ENCODE measurements around the gene CPNE4. TPM values are rescaled to one million over a fixed set of nuclear protein-coding genes. Genes with fewer than 3 reads are reported as not detected.
"Not testable (repeated sequence)": the region's sequence is repeated elsewhere in the genome, so short reads cannot be mapped to it uniquely, and the experiment has no call there.

Gene CPNE4
- total RNA-seq, 1 donor from 2014 or later: not detected

- H3K9me3 Mint-ChIP-seq: no peaks in the 10 kb centered on the region
- no peak overlapping the region for H3K27ac Mint-ChIP-seq
- DNase-seq: no peak
- no peaks in the 10 kb centered on the region for H3K4me1 Mint-ChIP-seq
- H3K4me3 Mint-ChIP-seq: no peak overlapping the region
- no peaks in the 10 kb centered on the region for H3K27me3 Mint-ChIP-seq
- intact Hi-C loops (cut with micrococcal nuclease): no loop called here
- H3K36me3 Mint-ChIP-seq (ENCODE audit: low read depth): no peaks in the 10 kb centered on the region
These were observed 130.8 kb downstream of the CPNE4 start for GRCh38 chr3:131903988-131904415.

DNA sequence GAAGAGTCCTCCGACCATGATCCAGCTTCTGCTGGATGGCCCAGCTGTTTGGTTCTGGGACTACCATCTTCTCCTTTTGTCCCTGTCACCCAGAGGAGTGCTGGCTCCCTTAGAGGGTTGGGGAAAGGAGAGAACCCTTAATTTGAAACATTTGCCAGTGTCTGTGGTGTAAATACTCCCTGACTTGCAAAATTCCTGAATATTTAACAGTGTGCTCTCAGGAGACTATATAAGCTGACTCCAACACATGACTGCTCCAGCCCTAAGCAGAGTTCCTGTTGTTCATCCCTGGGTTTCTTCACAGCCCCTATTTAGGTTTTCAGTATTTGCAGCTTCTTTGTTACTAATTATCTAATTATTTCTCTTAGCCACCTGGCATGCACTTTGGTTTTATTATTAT is 133.1 kb downstream of the CPNE4 start:
- Mint-ChIP-seq H3K36me3 (ENCODE audit: low read depth) (no peaks in the 10 kb centered on the region), H3K27ac (no peak overlapping the region), H3K4me1 (no peaks in the 10 kb centered on the region), H3K4me3 (no peak overlapping the region), H3K27me3 (no peaks in the 10 kb centered on the region), H3K9me3 (no peaks in the 10 kb centered on the region)
- no peak for DNase-seq
- intact Hi-C loops (cut with micrococcal nuclease): no loop called here

- no peak overlapping the region for H3K4me3 Mint-ChIP-seq
- H3K9me3 Mint-ChIP-seq: no peaks in the 10 kb centered on the region
- intact Hi-C loops (cut with micrococcal nuclease): no loop called here
- H3K27me3 Mint-ChIP-seq: no peaks in the 10 kb centered on the region
- no peaks in the 10 kb centered on the region for H3K36me3 Mint-ChIP-seq (ENCODE audit: low read depth)
- no peak for DNase-seq
- H3K4me1 Mint-ChIP-seq: no peaks in the 10 kb centered on the region
- H3K27ac Mint-ChIP-seq: no peak overlapping the region
These were observed 133.9 kb downstream of the CPNE4 start for GRCh38 chr3:131900891-131901290.

DNA sequence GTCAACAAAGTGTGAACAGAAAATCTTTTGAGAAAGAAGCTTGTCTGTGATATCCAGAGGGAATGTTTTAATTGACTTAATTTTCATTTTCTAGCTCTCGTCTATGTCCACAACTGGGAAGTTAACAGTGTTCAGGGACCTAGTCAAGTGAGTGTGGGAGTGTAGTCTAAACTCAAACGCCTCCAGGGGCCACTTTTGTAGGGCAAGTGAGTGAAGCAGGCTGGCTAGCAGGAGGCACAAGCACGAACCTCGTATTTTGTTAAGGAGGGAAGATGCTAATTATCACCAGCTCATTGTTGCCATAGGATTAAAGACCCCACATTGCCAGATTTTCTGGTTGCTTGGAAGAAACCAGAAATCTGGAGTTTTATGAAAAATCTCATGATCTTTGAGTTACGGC is 135.8 kb downstream of the CPNE4 start:
- intact Hi-C loops (cut with micrococcal nuclease): no loop called here
- Mint-ChIP-seq H3K4me3 (no peak overlapping the region), H3K27me3 (no peaks in the 10 kb centered on the region), H3K36me3 (ENCODE audit: low read depth) (no peaks in the 10 kb centered on the region), H3K27ac (no peak overlapping the region), H3K9me3 (no peaks in the 10 kb centered on the region), H3K4me1 (no peaks in the 10 kb centered on the region)
- no peak for DNase-seq

- intact Hi-C loops (cut with micrococcal nuclease): no loop called here
- Mint-ChIP-seq H3K4me3 (no peak overlapping the region), H3K27me3 (no peaks in the 10 kb centered on the region), H3K4me1 (no peaks in the 10 kb centered on the region), H3K27ac (no peak overlapping the region), H3K36me3 (ENCODE audit: low read depth) (no peaks in the 10 kb centered on the region), H3K9me3 (no peaks in the 10 kb centered on the region)
- no peak for DNase-seq
These were observed 136.5 kb downstream of the CPNE4 start for GRCh38 chr3:131898346-131898745.

DNA sequence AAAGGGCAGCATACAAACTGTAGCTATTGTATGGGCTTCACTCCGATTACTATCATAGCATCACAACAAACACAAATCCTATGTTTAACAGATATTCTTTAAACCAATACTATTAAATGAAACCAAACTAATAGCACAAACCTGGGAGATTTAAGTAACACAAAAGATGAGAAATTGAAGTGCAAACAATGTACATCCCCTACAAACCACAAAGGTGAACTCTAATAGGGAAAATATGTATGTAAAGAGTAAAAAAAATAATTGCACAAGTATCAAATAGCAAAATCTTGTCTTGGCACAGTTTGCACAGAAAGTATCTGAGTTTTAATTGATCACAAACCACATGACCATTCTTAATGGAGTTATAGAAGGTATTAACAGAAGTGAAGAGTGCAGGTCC is 138.5 kb downstream of the CPNE4 start:
- Mint-ChIP-seq H3K36me3 (ENCODE audit: low read depth) (no peaks in the 10 kb centered on the region), H3K9me3 (no peaks in the 10 kb centered on the region), H3K27me3 (no peaks in the 10 kb centered on the region), H3K4me1 (no peaks in the 10 kb centered on the region), H3K4me3 (no peak overlapping the region), H3K27ac (no peak overlapping the region)
- intact Hi-C loops (cut with micrococcal nuclease): no loop called here
- DNase-seq: no peak

DNA sequence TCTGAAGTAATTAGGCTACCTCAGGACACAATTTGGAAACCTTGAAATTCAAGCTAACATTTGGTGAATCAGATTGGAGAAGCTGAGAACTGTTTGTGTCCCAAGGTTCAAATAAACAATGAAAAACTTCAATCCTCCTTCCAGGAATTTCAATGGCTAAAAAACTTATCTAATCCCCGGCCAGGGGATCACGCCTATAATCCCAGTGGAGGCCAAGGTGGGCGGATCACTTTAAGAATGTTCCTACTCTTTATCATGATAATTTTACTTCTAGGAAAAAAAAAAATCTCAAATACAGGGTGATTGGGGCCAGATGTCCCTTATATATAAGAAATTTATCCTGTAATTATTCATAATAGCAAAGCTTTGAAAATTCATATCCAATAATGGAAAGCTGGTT is 139.0 kb downstream of the CPNE4 start:
- Mint-ChIP-seq H3K27me3 (no peaks in the 10 kb centered on the region), H3K4me3 (no peak overlapping the region), H3K36me3 (ENCODE audit: low read depth) (no peaks in the 10 kb centered on the region), H3K27ac (no peak overlapping the region), H3K9me3 (no peaks in the 10 kb centered on the region), H3K4me1 (no peaks in the 10 kb centered on the region)
- no peak for DNase-seq
- intact Hi-C loops (cut with micrococcal nuclease): no loop called here

- intact Hi-C loops (cut with micrococcal nuclease): no loop called here
- H3K9me3 Mint-ChIP-seq: no peaks in the 10 kb centered on the region
- no peak overlapping the region for H3K4me3 Mint-ChIP-seq
- no peaks in the 10 kb centered on the region for H3K4me1 Mint-ChIP-seq
- no peak for DNase-seq
- H3K36me3 Mint-ChIP-seq (ENCODE audit: low read depth): no peaks in the 10 kb centered on the region
- no peak overlapping the region for H3K27ac Mint-ChIP-seq
- no peaks in the 10 kb centered on the region for H3K27me3 Mint-ChIP-seq
These were observed 142.5 kb downstream of the CPNE4 start for GRCh38 chr3:131892331-131892730.

- H3K9me3 Mint-ChIP-seq; intact Hi-C loops (cut with micrococcal nuclease); H3K4me1 Mint-ChIP-seq; H3K27ac Mint-ChIP-seq; H3K27me3 Mint-ChIP-seq; DNase-seq; H3K4me3 Mint-ChIP-seq; H3K36me3 Mint-ChIP-seq (ENCODE audit: low read depth): not testable (repeated sequence)
These were observed 148.9 kb downstream of the CPNE4 start for GRCh38 chr3:131885871-131886270.

GRCh38 chr3:131883711-131884407 is 151.0 kb downstream of the CPNE4 start:
- no peaks in the 10 kb centered on the region for H3K9me3 Mint-ChIP-seq

DNA sequence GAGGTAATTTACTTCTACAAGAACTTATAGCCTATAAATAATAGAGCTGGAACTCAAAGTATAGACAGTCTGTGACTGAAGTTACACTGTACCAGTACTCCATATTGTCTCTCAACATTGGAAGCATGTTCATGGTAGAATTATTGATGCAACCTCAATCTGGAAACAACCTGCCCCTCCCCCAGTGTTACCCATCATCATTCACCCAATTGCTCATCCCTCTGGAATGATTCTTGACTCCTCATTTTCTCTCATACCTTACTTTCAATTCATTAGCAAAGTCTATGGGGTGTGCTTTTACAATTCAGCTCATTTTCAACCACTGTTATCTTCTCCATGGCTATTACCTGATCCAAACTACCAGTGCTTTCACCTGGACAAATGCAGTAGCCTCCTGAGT is 151.7 kb downstream of the CPNE4 start:
- H3K4me3 Mint-ChIP-seq: no peak overlapping the region
- DNase-seq: no peak
- H3K4me1 Mint-ChIP-seq: no peaks in the 10 kb centered on the region
- H3K36me3 Mint-ChIP-seq (ENCODE audit: low read depth): no peaks in the 10 kb centered on the region
- no peak overlapping the region for H3K27ac Mint-ChIP-seq
- H3K9me3 Mint-ChIP-seq: no peaks in the 10 kb centered on the region
- intact Hi-C loops (cut with micrococcal nuclease): no loop called here
- no peaks in the 10 kb centered on the region for H3K27me3 Mint-ChIP-seq

More at GRCh38 chr3:131883711-131884407, 151.0 kb downstream of the CPNE4 start:
- Mint-ChIP-seq H3K27ac (no peak overlapping the region), H3K27me3 (no peaks in the 10 kb centered on the region), H3K36me3 (ENCODE audit: low read depth) (no peaks in the 10 kb centered on the region), H3K4me1 (no peaks in the 10 kb centered on the region), H3K4me3 (no peak overlapping the region)
- intact Hi-C loops (cut with micrococcal nuclease): no loop called here
- no peak for DNase-seq

DNA sequence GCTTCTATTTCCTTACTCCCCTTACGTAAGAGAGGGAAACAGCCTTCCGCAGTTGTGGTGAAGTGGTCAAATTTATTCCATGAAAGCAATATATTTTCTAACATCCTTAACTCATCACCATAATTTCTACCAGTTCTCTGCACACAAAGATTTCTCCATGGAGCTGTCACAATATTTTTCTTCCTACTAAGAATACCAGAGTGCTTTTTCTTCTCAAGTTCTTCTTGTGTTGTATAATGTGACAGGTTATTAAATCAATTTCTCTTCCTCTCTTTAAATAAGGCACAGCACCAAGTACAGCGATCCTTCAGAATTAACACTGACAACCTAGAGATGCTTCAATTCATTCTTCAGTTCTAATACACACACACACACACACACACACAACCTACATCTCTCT is 153.0 kb downstream of the CPNE4 start:
- no peak for DNase-seq
- Mint-ChIP-seq H3K4me1 (no peaks in the 10 kb centered on the region), H3K27me3 (no peaks in the 10 kb centered on the region), H3K27ac (no peak overlapping the region), H3K36me3 (ENCODE audit: low read depth) (no peaks in the 10 kb centered on the region), H3K9me3 (no peaks in the 10 kb centered on the region), H3K4me3 (no peak overlapping the region)
- intact Hi-C loops (cut with micrococcal nuclease): no loop called here

- H3K4me3 Mint-ChIP-seq: no peak overlapping the region
- H3K9me3 Mint-ChIP-seq: no peaks in the 10 kb centered on the region
- no peaks in the 10 kb centered on the region for H3K27me3 Mint-ChIP-seq
- no peaks in the 10 kb centered on the region for H3K36me3 Mint-ChIP-seq (ENCODE audit: low read depth)
- no peaks in the 10 kb centered on the region for H3K4me1 Mint-ChIP-seq
- intact Hi-C loops (cut with micrococcal nuclease): no loop called here
- H3K27ac Mint-ChIP-seq: no peak overlapping the region
- DNase-seq: no peak
These were observed 153.9 kb downstream of the CPNE4 start for GRCh38 chr3:131880948-131881347.

GRCh38 chr3:131868203-131868602 is 166.6 kb downstream of the CPNE4 start:
- H3K9me3 Mint-ChIP-seq: no peaks in the 10 kb centered on the region
- H3K27ac Mint-ChIP-seq: no peak overlapping the region
- intact Hi-C loops (cut with micrococcal nuclease): no loop called here
- H3K4me3 Mint-ChIP-seq: no peak overlapping the region
- H3K27me3 Mint-ChIP-seq: no peaks in the 10 kb centered on the region
- no peaks in the 10 kb centered on the region for H3K36me3 Mint-ChIP-seq (ENCODE audit: low read depth)
- H3K4me1 Mint-ChIP-seq: no peaks in the 10 kb centered on the region
- DNase-seq: no peak

DNA sequence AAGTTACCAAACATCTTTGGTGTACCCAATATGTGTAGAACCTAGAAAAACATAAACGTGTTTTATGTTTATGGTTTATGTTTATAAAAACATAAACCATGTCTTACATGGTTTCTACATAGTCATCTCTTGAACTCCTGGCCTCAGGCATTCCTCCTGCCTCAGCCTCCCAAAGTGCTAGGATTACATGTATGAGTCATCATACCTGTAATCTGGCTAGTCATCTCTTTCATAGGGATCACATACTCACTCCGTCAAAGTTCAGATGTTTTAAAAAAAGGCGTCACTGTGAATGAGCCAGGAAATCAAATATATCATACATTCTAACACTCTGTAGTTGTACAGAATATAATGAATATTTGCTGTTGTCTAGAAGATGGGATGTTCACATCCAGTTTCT is 178.6 kb downstream of the CPNE4 start:
- DNase-seq: no peak
- no peaks in the 10 kb centered on the region for H3K9me3 Mint-ChIP-seq
- H3K27ac Mint-ChIP-seq: no peak overlapping the region
- H3K4me3 Mint-ChIP-seq: no peak overlapping the region
- intact Hi-C loops (cut with micrococcal nuclease): no loop called here
- no peaks in the 10 kb centered on the region for H3K27me3 Mint-ChIP-seq
- no peaks in the 10 kb centered on the region for H3K36me3 Mint-ChIP-seq (ENCODE audit: low read depth)
- H3K4me1 Mint-ChIP-seq: no peaks in the 10 kb centered on the region
